Motor neuron (in vitro differentiated cells): ENCODE results near the gene FXYD2. TPM values are rescaled to one million over a fixed set of nuclear protein-coding genes. Genes with fewer than 3 reads are reported as not detected.

Experiments used
- ATAC-seq, 8 experiments: fragments of 200-7000 bp; cut with Tn5 transposase; replicated peaks in 6 of 8; 2 replicates each; pipeline ENCODE4 v1.8.0; 2021; ENCODE audit warnings: mild to moderate bottlenecking in 8 of 8, moderate library complexity in 8 of 8
- H3K27ac ChIP-seq, 2 donors: fragments of 250-450 bp; sonication (Bioruptor Pico); 2 replicates each; pipeline ENCODE4 v1.9.0; 2021; ENCODE audit warnings: antibody characterized with exemption in 2 of 2, mild to moderate bottlenecking in 2 of 2, moderate library complexity in 1 of 2
- H3K4me1 ChIP-seq, 2 donors: fragments of 250-450 bp; sonication (Bioruptor Pico); replicated peaks in 1 of 2; 2 replicates each; pipeline ENCODE4 v1.6.1; 2021; ENCODE audit warnings: antibody characterized with exemption in 2 of 2, mild to moderate bottlenecking in 2 of 2, moderate library complexity in 1 of 2
- H3K4me3 ChIP-seq, 5 donors: fragments of 250-450 bp; sonication (Bioruptor Pico); 2 replicates each; pipeline ENCODE4 v1.9.0; 2021; ENCODE audit warnings: antibody characterized with exemption in 5 of 5, mild to moderate bottlenecking in 5 of 5, moderate library complexity in 4 of 5
- WGBS, 10 experiments: fragments of 450-650 bp; shearing (Covaris generic); methylation state at CpG; one replicate each; pipeline ENCODE4 v1.0.0; 2022; 5-methylcytosine and 5-hydroxymethylcytosine counted together
- in situ Hi-C, 9 experiments: fragments of 400-800 bp; cut with MboI; loops; one replicate each; pipeline ENCODE4 v1.15.0; 2021; ENCODE audit warnings: low sequenced_read_pairs in 9 of 9, low pct_unique_long_range_greater_than_20kb in 2 of 9; ENCODE audit not compliant: unreplicated experiment in 9 of 9
- total RNA-seq, 8 experiments: library from RNA; unstranded; fragments of 300-600 nt; gene quantifications; 2 replicates each; pipeline versions ENCODE4 v1.2.3 to v1.2.4, GENCODE V29; 2022

The FXYD2 gene
- total RNA-seq, 8 experiments from 2014 or later = 0.22 to 4.3 (median 1.3) TPM

- Histone ChIP-seq H3K4me1 (peaks cover 28 to 32% of the 10 kb centered on the region in 2 donors), H3K4me3 (peak overlapping the region; percentile 15 to 26 (median 19)), H3K27ac (no peak overlapping the region)
- WGBS, 10 experiments = 0% methylated on average over 1 of the region's 35 CpGs; no CpG with 5 or more reads in 9 of the 10 experiments
- in situ Hi-C loops = no loop called here
- ATAC-seq = peak in 5 of 8 experiments; percentile 5 to 24 (median 10)
Observed at GRCh38 chr11:117796456-117796871, 28.1 kb downstream of the FXYD2 start.

DNA sequence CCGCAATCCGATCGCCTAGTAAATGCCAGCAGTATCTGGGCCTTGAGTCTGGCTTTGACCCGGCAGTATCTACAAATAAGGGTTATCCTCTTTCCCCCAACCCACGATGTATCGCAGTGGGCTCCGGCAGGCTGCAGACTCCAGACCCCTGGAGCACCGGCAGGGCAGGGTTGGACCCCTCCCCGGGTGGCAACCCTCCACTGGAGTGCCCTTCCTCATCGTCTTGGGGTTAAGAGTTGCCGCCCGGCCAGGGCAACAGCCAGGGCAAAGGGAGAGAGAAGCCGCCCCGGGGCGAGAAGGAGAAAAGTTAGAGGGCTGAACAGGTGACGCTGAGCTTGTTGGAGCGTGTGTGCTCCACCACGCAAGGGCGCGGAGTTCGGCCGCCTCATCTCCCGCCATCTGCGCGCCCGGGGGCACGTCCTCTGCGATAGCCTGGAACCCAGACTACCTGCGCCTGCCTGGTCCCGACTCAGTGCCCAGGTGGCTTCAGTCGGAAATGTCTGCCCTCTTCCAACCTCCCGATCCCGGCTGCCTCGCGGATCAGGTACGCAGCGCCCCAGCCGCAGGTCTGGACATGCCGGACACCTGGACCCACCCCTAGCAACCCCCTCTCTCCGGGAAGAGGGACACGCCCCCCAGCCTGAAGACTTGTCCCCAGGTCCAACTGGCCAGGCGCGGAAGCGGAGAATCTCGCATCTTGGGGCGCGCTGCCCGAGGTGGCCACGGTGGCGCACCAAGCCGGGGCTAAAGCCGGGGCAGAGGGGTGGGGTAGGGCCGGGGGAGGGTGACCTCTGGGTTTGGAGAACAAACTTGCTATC, 28.7 kb downstream of the FXYD2 start:
- no peak overlapping the region for H3K27ac ChIP-seq

DNA sequence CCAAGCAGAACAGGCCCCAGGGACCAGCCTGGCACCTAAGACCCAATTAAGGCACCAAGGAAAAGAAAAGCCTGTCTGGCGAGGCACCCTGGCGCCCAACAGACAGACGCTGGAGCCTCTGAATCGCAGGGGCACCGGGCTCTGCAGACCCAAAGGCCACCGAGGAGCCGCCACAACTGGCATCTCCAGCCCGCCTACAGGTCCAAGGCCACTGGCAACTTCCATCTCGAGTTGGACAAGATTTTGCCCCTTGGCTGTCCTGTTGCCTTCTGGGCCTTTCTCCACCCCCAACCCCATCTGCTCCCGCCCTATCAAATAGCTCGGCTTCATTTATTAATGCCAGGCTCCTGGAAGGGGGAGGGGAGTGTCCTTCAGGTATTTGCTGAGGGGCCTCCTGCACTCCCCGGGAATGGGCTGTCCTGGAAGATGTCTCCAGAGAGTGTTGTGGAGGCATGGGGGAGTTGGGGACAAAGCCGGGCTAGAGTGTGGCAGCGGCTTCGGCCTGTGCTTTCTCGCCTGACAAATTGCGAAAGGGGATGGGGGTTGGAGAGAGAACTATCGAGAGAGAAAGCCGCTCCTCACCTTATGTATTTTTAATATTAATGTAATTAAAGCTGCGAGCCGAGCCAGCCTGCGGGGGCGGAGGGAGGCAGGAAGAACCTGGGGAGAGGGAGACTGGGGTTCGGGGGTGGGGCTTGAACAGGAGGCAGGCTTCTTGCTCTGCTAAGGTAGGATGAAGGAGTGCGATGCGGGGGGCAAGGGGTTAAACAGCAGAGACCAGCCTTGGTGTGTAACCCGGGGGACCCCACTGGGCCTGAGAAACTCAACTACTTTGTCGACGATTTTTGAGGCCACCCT, 29.5 kb downstream of the FXYD2 start:
- peak overlapping the region in 1 of 5 donors; percentile 24 for H3K4me3 ChIP-seq
- WGBS, 10 experiments = 0 to 100% (median 27%) methylated on average over 1 to 13 of the region's 29 CpGs; no CpG with 5 or more reads in 5 of the 10 experiments
- ATAC-seq = no peak
- in situ Hi-C loops = no loop called here
- no peak overlapping the region for H3K27ac ChIP-seq
- H3K4me1 ChIP-seq = peaks cover 35 to 43% of the 10 kb centered on the region in 2 donors

More for the DNA sequence above, 28.7 kb downstream of the FXYD2 start:
- Histone ChIP-seq H3K4me1 (peaks cover 33 to 34% of the 10 kb centered on the region in 2 donors), H3K4me3 (peak overlapping the region; percentile 15 to 26 (median 19))
- peak in 5 of 8 experiments; percentile 14 to 32 (median 20) for ATAC-seq
- in situ Hi-C loops = no loop called here
- 0 to 51% (median 17%) methylated on average over 1 to 9 of the region's 53 CpGs; no CpG with 5 or more reads in 2 of the 10 experiments for WGBS, 10 experiments

- H3K4me3 ChIP-seq = no peak overlapping the region
- no peak for ATAC-seq
- H3K4me1 ChIP-seq = peaks cover 35 to 40% of the 10 kb centered on the region in 2 donors
- no peak overlapping the region for H3K27ac ChIP-seq
- in situ Hi-C loops = no loop called here
- WGBS, 10 experiments = 0 to 100% (median 31%) methylated on average over 1 to 10 of the region's 10 CpGs; no CpG with 5 or more reads in 2 of the 10 experiments
Observed at GRCh38 chr11:117794135-117794534, 30.4 kb downstream of the FXYD2 start.

DNA sequence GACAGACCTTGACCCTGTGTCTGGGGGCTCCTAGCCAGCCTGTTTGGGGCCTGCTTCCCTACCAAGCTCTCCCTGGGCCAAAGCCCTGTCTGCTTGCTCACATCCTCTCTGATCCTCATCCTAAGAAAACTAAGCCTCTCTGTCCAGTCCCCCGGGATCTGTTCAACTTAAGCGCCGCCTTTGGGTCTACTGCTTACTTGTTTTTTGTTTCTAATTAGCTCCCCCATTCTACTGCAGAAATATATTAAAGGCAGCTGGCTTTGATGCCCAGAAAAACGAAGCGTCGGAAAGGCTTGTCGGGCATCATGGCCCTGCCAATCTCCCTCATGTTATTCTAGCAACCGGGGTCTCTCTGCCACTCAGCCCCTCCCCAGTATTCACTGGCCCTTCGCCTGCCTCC, 31.0 kb downstream of the FXYD2 start:
- in situ Hi-C loops = no loop called here
- 0 to 100% (median 84%) methylated on average over 1 to 9 of the region's 9 CpGs; no CpG with 5 or more reads in 3 of the 10 experiments for WGBS, 10 experiments
- no peak overlapping the region for H3K27ac ChIP-seq
- H3K4me1 ChIP-seq = peaks cover 35 to 40% of the 10 kb centered on the region in 2 donors
- H3K4me3 ChIP-seq = no peak overlapping the region
- no peak for ATAC-seq

GRCh38 chr11:117792992-117793391, 31.6 kb downstream of the FXYD2 start:
- WGBS, 10 experiments = 20 to 100% (median 40%) methylated on average over 1 to 4 of the region's 6 CpGs; no CpG with 5 or more reads in 4 of the 10 experiments
- ATAC-seq = peak in 1 of 8 experiments; percentile 5
- in situ Hi-C loops = no loop called here
- no peak overlapping the region for H3K4me3 ChIP-seq
- peaks cover 35 to 40% of the 10 kb centered on the region in 2 donors for H3K4me1 ChIP-seq
- no peak overlapping the region for H3K27ac ChIP-seq

DNA sequence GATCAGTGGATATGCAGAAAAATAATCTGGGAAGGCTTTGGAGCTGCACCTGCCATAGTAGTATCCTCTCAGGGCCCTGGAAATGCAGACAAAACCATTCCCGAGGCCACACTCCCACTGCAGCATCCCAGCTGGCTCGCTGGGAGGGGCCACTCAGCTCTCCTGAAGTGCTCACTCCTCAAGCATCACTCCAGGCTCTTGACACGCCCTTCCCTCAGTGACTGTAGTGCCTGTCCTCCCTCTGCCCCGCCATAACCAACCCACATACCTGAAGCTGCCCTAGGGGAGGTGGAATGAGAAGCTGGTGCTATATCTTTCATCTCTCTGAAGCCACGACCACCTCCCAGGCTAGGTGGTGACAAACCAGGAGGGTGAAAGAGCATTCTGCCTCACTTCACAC, 32.3 kb downstream of the FXYD2 start:
- no peak overlapping the region for H3K27ac ChIP-seq

GRCh38 chr11:117790279-117790678, 34.3 kb downstream of the FXYD2 start:
- H3K4me1 ChIP-seq = peaks cover 31 to 44% of the 10 kb centered on the region in 2 donors
- in situ Hi-C loops = no loop called here
- H3K4me3 ChIP-seq = no peak overlapping the region
- ATAC-seq = peak in 2 of 8 experiments; percentile 32 to 50
- 0 to 42% (median 29%) methylated on average over 1 to 3 of the region's 3 CpGs; no CpG with 5 or more reads in 3 of the 10 experiments for WGBS, 10 experiments
- no peak overlapping the region for H3K27ac ChIP-seq

More for the DNA sequence above, 32.3 kb downstream of the FXYD2 start:
- 14 to 64% (median 42%) methylated on average over 1 to 4 of the region's 5 CpGs; no CpG with 5 or more reads in 4 of the 10 experiments for WGBS, 10 experiments
- ATAC-seq = no peak
- in situ Hi-C loops = no loop called here
- Histone ChIP-seq H3K4me3 (no peak overlapping the region), H3K4me1 (peaks cover 34 to 40% of the 10 kb centered on the region in 2 donors)

DNA sequence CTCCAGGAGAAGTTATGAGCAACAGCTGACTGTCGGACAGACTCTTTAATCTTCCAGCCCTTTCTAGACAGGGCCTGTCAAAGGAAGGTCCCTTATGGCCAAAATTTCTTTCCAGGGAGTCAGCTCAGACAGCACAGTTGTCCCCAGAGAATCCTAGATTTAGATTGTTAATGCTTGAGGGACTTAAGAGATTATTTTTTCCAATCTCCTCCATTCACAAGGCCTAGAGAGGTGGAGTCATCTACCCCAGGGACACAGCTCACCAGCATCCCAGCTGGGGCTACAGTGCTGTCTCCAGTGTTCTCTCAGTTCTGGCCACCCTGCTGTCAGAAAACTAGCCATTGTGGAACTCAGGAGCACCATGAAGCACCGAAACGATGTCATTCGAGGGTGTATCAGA, 35.3 kb downstream of the FXYD2 start:
- WGBS, 10 experiments = 80 to 89% methylated on average over 3 to 4 of the region's 4 CpGs; no CpG with 5 or more reads in 8 of the 10 experiments
- no peak overlapping the region for H3K4me3 ChIP-seq
- in situ Hi-C loops = no loop called here
- no peak overlapping the region for H3K27ac ChIP-seq
- no peak for ATAC-seq
- H3K4me1 ChIP-seq = peaks cover 21 to 37% of the 10 kb centered on the region in 2 donors

GRCh38 chr11:117786135-117786870, 38.2 kb downstream of the FXYD2 start:
- H3K27ac ChIP-seq = peak overlapping the region; percentile 35 to 37
- peaks cover 31 to 57% of the 10 kb centered on the region in 2 donors for H3K4me1 ChIP-seq
- no peak overlapping the region for H3K4me3 ChIP-seq
- peak; percentile 55 to 96 (median 93) for ATAC-seq
- in situ Hi-C loops = no loop called here
- WGBS, 10 experiments = 0 to 80% (median 17%) methylated on average over 1 to 4 of the region's 14 CpGs; no CpG with 5 or more reads in 4 of the 10 experiments

DNA sequence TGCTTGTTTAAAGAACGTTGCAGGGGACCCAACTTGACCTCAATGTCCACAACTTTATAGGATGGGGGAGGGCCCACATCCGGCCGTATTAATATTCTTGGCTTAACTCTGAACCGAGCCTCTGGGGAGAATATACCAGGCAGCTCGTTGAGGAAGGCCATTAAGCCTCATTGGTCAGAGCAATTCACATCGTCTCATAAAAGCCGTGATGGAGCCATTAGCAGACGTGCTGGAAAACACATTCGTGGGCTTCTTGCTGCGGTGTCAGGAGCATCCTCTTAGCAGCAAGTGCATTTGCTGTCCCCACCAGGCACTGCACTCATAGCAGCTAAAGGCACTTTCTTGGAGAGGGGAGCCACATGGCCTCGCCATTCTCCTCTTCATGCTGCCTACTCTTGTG, 42.4 kb downstream of the FXYD2 start:
- Histone ChIP-seq H3K27ac (no peak overlapping the region), H3K4me1 (peaks cover 25 to 45% of the 10 kb centered on the region in 2 donors), H3K4me3 (no peak overlapping the region)
- in situ Hi-C loops = no loop called here
- WGBS, 10 experiments = 5 to 100% (median 80%) methylated on average over 1 to 8 of the region's 11 CpGs; no CpG with 5 or more reads in 3 of the 10 experiments
- ATAC-seq = no peak

DNA sequence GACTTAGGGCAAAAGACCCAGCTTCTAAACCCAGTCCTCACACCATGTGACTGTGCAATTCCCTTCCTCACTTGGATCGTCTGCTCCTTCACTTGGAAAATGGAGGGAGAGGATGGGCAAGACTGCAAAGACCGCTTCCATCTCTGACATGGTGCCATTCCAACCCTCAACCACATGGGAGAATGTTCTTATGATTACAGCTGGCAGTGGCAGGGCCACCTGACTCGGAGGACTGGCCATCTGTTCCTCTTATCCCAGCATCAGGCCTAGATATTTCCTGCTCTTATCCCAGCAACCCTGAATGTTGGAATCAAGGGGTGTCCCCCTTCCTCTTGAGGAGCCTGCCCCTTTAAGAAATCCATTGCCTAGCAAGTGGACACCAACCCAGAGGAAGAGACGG, 42.9 kb downstream of the FXYD2 start:
- ATAC-seq = no peak
- H3K4me1 ChIP-seq = peaks cover 21 to 41% of the 10 kb centered on the region in 2 donors
- WGBS, 10 experiments = 58 to 100% (median 76%) methylated on average over 1 to 3 of the region's 4 CpGs; no CpG with 5 or more reads in 6 of the 10 experiments
- H3K4me3 ChIP-seq = no peak overlapping the region
- H3K27ac ChIP-seq = no peak overlapping the region
- in situ Hi-C loops = no loop called here
